Dedifferentiated amniotic fluid mesenchymal stem cell (primary cell): ENCODE measurements around the gene DHRS13.
"Not testable (repeated sequence)": the region's sequence is repeated elsewhere in the genome, so short reads cannot be mapped to it uniquely, and the experiment has no call there.

Experiments
- DNase-seq: peaks from one replicate; pipeline ENCODE4 v3.0.0-alpha.2; 2016; ENCODE audit errors: extremely low spot score

DHRS13 gene

GRCh38 chr17:28903546-28903841 lies 615 bp upstream of the DHRS13 start:
- DNase-seq: not testable (repeated sequence)

- DNase-seq: no peak
Measured at GRCh38 chr17:28901866-28902818, 737 bp downstream of the DHRS13 start.

GRCh38 chr17:28900986-28901726 lies 1.7 kb downstream of the DHRS13 start:
- DNase-seq: no peak

- no peak for DNase-seq
Measured at GRCh38 chr17:28899212-28899815, 3.6 kb downstream of the DHRS13 start.

GRCh38 chr17:28898527-28898955 lies 4.3 kb downstream of the DHRS13 start:
- DNase-seq: no peak

- no peak for DNase-seq
Measured at GRCh38 chr17:28897769-28898526, 4.9 kb downstream of the DHRS13 start.

GRCh38 chr17:28896884-28897768 lies 5.8 kb downstream of the DHRS13 start, which contains the start of gene FLOT2:
Gene FLOT2, minus strand, starts transcription at chr17:28897733. Its CDS starts 159 bp downstream, at chr17:28897574.
- no peak for DNase-seq

- DNase-seq: no peak
Measured at GRCh38 chr17:28896491-28896883, 6.4 kb downstream of the DHRS13 start.

GRCh38 chr17:28895794-28896447 lies 7.0 kb downstream of the DHRS13 start:
- DNase-seq: no peak

GRCh38 chr17:28893248-28894183 lies 9.4 kb downstream of the DHRS13 start:
- not testable (repeated sequence) for DNase-seq

- DNase-seq: no peak
Measured at GRCh38 chr17:28892024-28892423, 10.9 kb downstream of the DHRS13 start.

- no peak for DNase-seq
Measured at GRCh38 chr17:28891201-28891600, 11.7 kb downstream of the DHRS13 start.

- DNase-seq: no peak
Measured at GRCh38 chr17:28889996-28890395, 12.9 kb downstream of the DHRS13 start.

- no peak for DNase-seq
Measured at GRCh38 chr17:28888832-28889231, 14.0 kb downstream of the DHRS13 start.

- no peak for DNase-seq
Measured at GRCh38 chr17:28887871-28888471, 14.9 kb downstream of the DHRS13 start.

- no peak for DNase-seq
Measured at GRCh38 chr17:28885951-28886350, 16.9 kb downstream of the DHRS13 start.

- no peak for DNase-seq
Measured at GRCh38 chr17:28885363-28885762, 17.5 kb downstream of the DHRS13 start.

- no peak for DNase-seq
Measured at GRCh38 chr17:28883967-28884702, 18.7 kb downstream of the DHRS13 start.
